HUES64 (cell line): ENCODE data around the gene BRSK1.
A peak's percentile ranks its signal among the peaks of the same experiment; 100 is the strongest.

Experiments used
- H3K27ac ChIP-seq: 2 replicates; pipeline ENCODE4 v1.7.0; 2013; ENCODE audit warnings: low read depth, low read length, inconsistent platforms
- H3K27me3 ChIP-seq: 2 replicates; pipeline ENCODE4 v1.6.1; 2013; ENCODE audit warnings: mild to moderate bottlenecking, low read length; ENCODE audit not compliant: insufficient read depth
- H3K36me3 ChIP-seq: 2 replicates; pipeline ENCODE4 v1.6.1; 2013; ENCODE audit warnings: mild to moderate bottlenecking, low read length; ENCODE audit not compliant: insufficient read depth
- H3K4me1 ChIP-seq: 2 replicates; pipeline ENCODE4 v1.6.1; 2013; ENCODE audit warnings: mild to moderate bottlenecking, low read length, moderate library complexity; ENCODE audit not compliant: insufficient read depth
- H3K4me3 ChIP-seq: 2 replicates; pipeline ENCODE4 v1.5.1; 2013; ENCODE audit warnings: mild to moderate bottlenecking, low read length, moderate library complexity
- H3K9ac ChIP-seq: 2 replicates; pipeline ENCODE4 v1.6.1; 2013; ENCODE audit warnings: mild to moderate bottlenecking, low read depth, low read length
- H3K9me3 ChIP-seq: 2 replicates; pipeline ENCODE4 v1.6.1; 2013; ENCODE audit warnings: low read depth, low read length; ENCODE audit not compliant: insufficient read depth
- WGBS: fragments of 150-250, 120-280 bp; methylation state at CpG from one replicate; pipeline ENCODE4 v1.1.7; 2013; ENCODE audit warnings: missing lambda C conversion rate; 5-methylcytosine and 5-hydroxymethylcytosine counted together

BRSK1 gene

GRCh38 chr19:55352040-55352439 is 68.2 kb downstream of the BRSK1 start:
- no peak overlapping the region for H3K9ac ChIP-seq
- H3K9me3 ChIP-seq, result no peaks in the 10 kb centered on the region
- peaks cover 46% of the 10 kb centered on the region for H3K27me3 ChIP-seq
- no peak overlapping the region for H3K27ac ChIP-seq
- peaks cover 25% of the 10 kb centered on the region for H3K4me1 ChIP-seq
- 89% methylated on average over 6 of the region's 6 CpGs for WGBS
- no peak overlapping the region for H3K4me3 ChIP-seq
- H3K36me3 ChIP-seq, result no peaks in the 10 kb centered on the region

GRCh38 chr19:55352549-55353145 is 68.8 kb downstream of the BRSK1 start:
- no peak overlapping the region for H3K27ac ChIP-seq
- H3K27me3 ChIP-seq, result peaks cover 50% of the 10 kb centered on the region
- H3K9me3 ChIP-seq, result no peaks in the 10 kb centered on the region
- no peaks in the 10 kb centered on the region for H3K36me3 ChIP-seq
- 73% methylated on average over 25 of the region's 25 CpGs for WGBS
- H3K4me3 ChIP-seq, result 0 out of 2 replicates have a peak overlapping the region, but pooled peaks have one; percentile 64
- no peak overlapping the region for H3K9ac ChIP-seq
- peaks cover 25% of the 10 kb centered on the region for H3K4me1 ChIP-seq

GRCh38 chr19:55353356-55353802 is 69.6 kb downstream of the BRSK1 start:
- Histone ChIP-seq H3K9ac (peak overlapping the region; percentile 1; the same call in 1 of the 2 replicates), H3K9me3 (no peaks in the 10 kb centered on the region), H3K27ac (no peak overlapping the region), H3K36me3 (no peaks in the 10 kb centered on the region), H3K4me1 (peaks cover 18% of the 10 kb centered on the region), H3K4me3 (peak overlapping the region; percentile 64), H3K27me3 (peaks cover 50% of the 10 kb centered on the region)
- 10% methylated on average over 24 of the region's 24 CpGs for WGBS

GRCh38 chr19:55353803-55354697 is 70.3 kb downstream of the BRSK1 start:
- Histone ChIP-seq H3K9me3 (no peaks in the 10 kb centered on the region), H3K36me3 (no peaks in the 10 kb centered on the region), H3K4me1 (0 out of 2 replicates have a peak, but pooled peaks cover 11% of the 10 kb centered on the region), H3K27ac (no peak overlapping the region), H3K27me3 (peaks cover 50% of the 10 kb centered on the region), H3K9ac (peak overlapping the region; percentile 1; the same call in 1 of the 2 replicates), H3K4me3 (peak overlapping the region; percentile 64)
- WGBS, result 2% methylated on average over 72 of the region's 72 CpGs

- 0 out of 2 replicates have a peak, but pooled peaks cover 11% of the 10 kb centered on the region for H3K4me1 ChIP-seq
- 3% methylated on average over 29 of the region's 43 CpGs for WGBS
- peak within 1 kb of the TSS; percentile 1; the same call in 1 of the 2 replicates for H3K9ac ChIP-seq
- H3K4me3 ChIP-seq, result peak within 1 kb of the TSS; percentile 64
- H3K27ac ChIP-seq, result no peak within 1 kb of the TSS
- peaks cover 50% of the 10 kb centered on the region for H3K27me3 ChIP-seq
- H3K36me3 ChIP-seq, result no peaks in the 10 kb centered on the region
- no peaks in the 10 kb centered on the region for H3K9me3 ChIP-seq
Observed at GRCh38 chr19:55354698-55355212, 71.0 kb downstream of the BRSK1 start, which contains the start of gene COX6B2. Gene COX6B2, minus strand, starts transcription at chr19:55354719. Its CDS starts 198 bp downstream, at chr19:55354521.

GRCh38 chr19:55355213-55355821 is 71.5 kb downstream of the BRSK1 start:
- no peak overlapping the region for H3K27ac ChIP-seq
- no peaks in the 10 kb centered on the region for H3K9me3 ChIP-seq
- H3K9ac ChIP-seq, result no peak overlapping the region
- 42% methylated on average over 12 of the region's 13 CpGs for WGBS
- H3K4me3 ChIP-seq, result no peak overlapping the region
- no peaks in the 10 kb centered on the region for H3K36me3 ChIP-seq
- 0 out of 2 replicates have a peak, but pooled peaks cover 7% of the 10 kb centered on the region for H3K4me1 ChIP-seq
- H3K27me3 ChIP-seq, result peaks cover 50% of the 10 kb centered on the region

- no peaks in the 10 kb centered on the region for H3K4me1 ChIP-seq
- H3K9me3 ChIP-seq, result no peaks in the 10 kb centered on the region
- WGBS, result 92% methylated on average over 19 of the region's 19 CpGs
- H3K9ac ChIP-seq, result no peak overlapping the region
- H3K4me3 ChIP-seq, result no peak overlapping the region
- no peak overlapping the region for H3K27ac ChIP-seq
- no peaks in the 10 kb centered on the region for H3K36me3 ChIP-seq
- H3K27me3 ChIP-seq, result peaks cover 28% of the 10 kb centered on the region
Observed at GRCh38 chr19:55358493-55358892, 74.7 kb downstream of the BRSK1 start.

- Histone ChIP-seq H3K4me1 (no peaks in the 10 kb centered on the region), H3K36me3 (no peaks in the 10 kb centered on the region), H3K4me3 (no peak overlapping the region), H3K9me3 (no peaks in the 10 kb centered on the region), H3K27ac (no peak overlapping the region), H3K27me3 (peaks cover 23% of the 10 kb centered on the region), H3K9ac (no peak overlapping the region)
- WGBS, result 89% methylated on average over 31 of the region's 32 CpGs
Observed at GRCh38 chr19:55358943-55359908, 75.4 kb downstream of the BRSK1 start.

GRCh38 chr19:55360902-55361301 is 77.1 kb downstream of the BRSK1 start:
- Histone ChIP-seq H3K4me1 (no peaks in the 10 kb centered on the region), H3K27me3 (peaks cover 11% of the 10 kb centered on the region), H3K9ac (no peak overlapping the region), H3K9me3 (no peaks in the 10 kb centered on the region), H3K36me3 (no peaks in the 10 kb centered on the region), H3K27ac (no peak overlapping the region), H3K4me3 (no peak overlapping the region)
- WGBS, result 85% methylated on average over 16 of the region's 16 CpGs
